Erythroblast (primary cell): ENCODE measurements around the gene STK39.

Source experiments
- GATA1 ChIP-seq: IDR thresholded peaks from 2 replicates; pipeline ENCODE4 v1.6.1; 2011; ENCODE audit warnings: low read depth, mild to moderate bottlenecking, control low read depth, low read length, moderate library complexity
- POLR2A ChIP-seq: IDR thresholded peaks from 2 replicates; pipeline ENCODE4 v1.6.1; 2011; ENCODE audit warnings: mild to moderate bottlenecking, low read length

DNA sequence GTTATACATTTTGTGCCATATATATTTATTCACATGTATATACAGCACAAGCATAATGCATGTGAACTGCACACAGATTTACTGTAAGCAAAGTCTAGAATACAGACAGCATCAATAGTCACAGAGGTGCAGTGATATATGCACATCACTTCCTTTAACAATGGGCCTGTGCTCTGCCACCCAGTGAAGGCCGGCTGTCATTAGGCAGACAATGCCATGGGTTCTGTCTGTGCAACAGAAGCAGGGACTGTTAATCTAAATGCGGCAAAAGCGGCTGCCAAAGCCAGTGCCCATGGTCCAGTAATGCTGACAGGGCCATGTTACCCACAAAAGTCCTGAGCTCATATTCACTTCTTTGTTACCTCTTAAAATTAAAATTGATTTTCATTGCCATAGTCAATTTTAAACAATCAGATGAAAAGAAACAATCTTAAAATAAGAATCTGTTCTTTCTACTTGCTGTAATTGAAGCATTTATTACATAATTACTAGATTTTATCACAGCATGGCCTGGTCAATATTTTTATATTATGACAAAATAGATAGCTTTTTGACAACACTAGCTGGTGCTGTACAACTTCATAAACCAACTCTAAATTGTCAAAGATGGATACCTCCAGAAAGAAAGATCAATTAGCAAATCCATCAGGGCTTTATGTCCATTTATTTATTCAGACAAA lies 232.0 kb downstream of the STK39 start:
- TF ChIP-seq POLR2A = no peak
- TF ChIP-seq GATA1 = no peak
